HEK293 (cell line): Measurements from ENCODE around the gene TTC33.

Source experiments
- CTCF ChIA-PET: fragments of 350-600 bp; formaldehyde crosslinking; extraction: SDS; loops from one replicate; lab custom pipeline; 2021; ENCODE audit warnings: antibody characterized with exemption; lab: Yijun Ruan, JAX
- POLR2A ChIA-PET: fragments of 300-600 bp; formaldehyde crosslinking; extraction: SDS; loops from one replicate; lab custom pipeline; 2020; ENCODE audit warnings: antibody characterized with exemption, inconsistent platforms; lab: Yijun Ruan, JAX
- H3K27ac ChIP-seq: fragments of 200-500 bp; sonication (Bioruptor generic); 2 replicates; pipeline ENCODE4 v1.5.1; 2014; ENCODE audit warnings: low read depth, low read length, control low read depth, inconsistent platforms; ENCODE audit errors: extremely low read depth
- H3K36me3 ChIP-seq, 2 experiments: fragments of 200-500 bp in 1 of 2; sonication (Bioruptor generic) in 1 of 2; 1 replicate in 1 of 2; 2 replicates in 1 of 2; pipeline ENCODE4 v1.5.1; 2014 to 2017; ENCODE audit warnings: inconsistent platforms in 2 of 2, low read length in 2 of 2; ENCODE audit not compliant: control insufficient read depth in 2 of 2, insufficient read depth in 1 of 2
- H3K4me1 ChIP-seq: fragments of 200-500 bp; sonication (Bioruptor generic); 2 replicates; pipeline ENCODE4 v1.5.1; 2014; ENCODE audit warnings: mild to moderate bottlenecking, low read length, inconsistent platforms; ENCODE audit not compliant: control insufficient read depth, insufficient read depth
- H3K4me3 ChIP-seq: 2 replicates; pipeline ENCODE4 v1.5.1; 2011; ENCODE audit warnings: low read depth, mild to moderate bottlenecking, control low read depth, low read length, moderate library complexity
- H3K9me3 ChIP-seq: fragments of 200-500 bp; sonication (Bioruptor generic); 2 replicates; pipeline ENCODE4 v1.5.1; 2014; ENCODE audit warnings: low read depth, low read length, inconsistent platforms; ENCODE audit not compliant: control insufficient read depth, insufficient read depth
- FEZF1 ChIP-seq: fragments of 450-650 bp; formaldehyde crosslinking; IDR thresholded peaks from 2 replicates; pipeline ENCODE4 v1.5.1; 2016; ENCODE audit warnings: missing biosample characterization, missing genetic modification characterization
- SP2 ChIP-seq: fragments of 450-650 bp; formaldehyde crosslinking; IDR thresholded peaks from 2 replicates; pipeline ENCODE4 v1.5.1; 2016; ENCODE audit warnings: missing biosample characterization, missing genetic modification characterization
- TRIM28 ChIP-seq: IDR thresholded peaks from 2 replicates; pipeline ENCODE4 v1.6.1; 2011; ENCODE audit warnings: low read length, control low read depth, borderline replicate concordance
- TSHZ1 ChIP-seq: fragments of 450-650 bp; formaldehyde crosslinking; IDR thresholded peaks from 2 replicates; pipeline ENCODE4 v1.5.1; 2016; ENCODE audit warnings: missing biosample characterization, missing genetic modification characterization, borderline replicate concordance
- ZBTB20 ChIP-seq: fragments of 450-650 bp; formaldehyde crosslinking; IDR thresholded peaks from 2 replicates; pipeline ENCODE4 v1.5.1; 2016; ENCODE audit warnings: missing biosample characterization, missing genetic modification characterization
- ZNF112 ChIP-seq: fragments of 450-650 bp; formaldehyde crosslinking; IDR thresholded peaks from 2 replicates; pipeline ENCODE4 v1.5.0; 2017; ENCODE audit warnings: missing biosample characterization, missing genetic modification characterization
- ZNF184 ChIP-seq: fragments of 450-650 bp; IDR thresholded peaks from 2 replicates; pipeline ENCODE4 v1.5.1; 2018; ENCODE audit warnings: missing biosample characterization, mild to moderate bottlenecking, missing genetic modification characterization
- ZNF302 ChIP-seq: fragments of 450-650 bp; formaldehyde crosslinking; IDR thresholded peaks from 2 replicates; pipeline ENCODE4 v1.5.1; 2016; ENCODE audit warnings: missing biosample characterization, missing genetic modification characterization, low read depth
- ZNF335 ChIP-seq: fragments of 450-650 bp; formaldehyde crosslinking; conservative IDR thresholded peaks from 2 replicates; pipeline ENCODE4 v1.5.1; 2016; ENCODE audit warnings: missing biosample characterization, missing genetic modification characterization
- ZNF366 ChIP-seq: fragments of 450-650 bp; formaldehyde crosslinking; conservative IDR thresholded peaks from 2 replicates; pipeline ENCODE4 v1.5.1; 2016; ENCODE audit warnings: missing biosample characterization, missing genetic modification characterization
- ZNF518A ChIP-seq: fragments of 450-650 bp; formaldehyde crosslinking; conservative IDR thresholded peaks from 2 replicates; pipeline ENCODE4 v1.5.1; 2016; ENCODE audit warnings: low read depth, missing biosample characterization, missing genetic modification characterization
- ZNF596 ChIP-seq: fragments of 450-650 bp; IDR thresholded peaks from 2 replicates; pipeline ENCODE4 v1.5.0; 2018; ENCODE audit warnings: missing biosample characterization, mild to moderate bottlenecking, missing genetic modification characterization, moderate library complexity
- TF ChIP-seq, protein P1 (sequence below): fragments of 450-650 bp; formaldehyde crosslinking; IDR thresholded peaks from 2 replicates; pipeline ENCODE4 v1.5.1; 2016; ENCODE audit warnings: missing biosample characterization, missing genetic modification characterization, low read depth

Gene TTC33

DNA sequence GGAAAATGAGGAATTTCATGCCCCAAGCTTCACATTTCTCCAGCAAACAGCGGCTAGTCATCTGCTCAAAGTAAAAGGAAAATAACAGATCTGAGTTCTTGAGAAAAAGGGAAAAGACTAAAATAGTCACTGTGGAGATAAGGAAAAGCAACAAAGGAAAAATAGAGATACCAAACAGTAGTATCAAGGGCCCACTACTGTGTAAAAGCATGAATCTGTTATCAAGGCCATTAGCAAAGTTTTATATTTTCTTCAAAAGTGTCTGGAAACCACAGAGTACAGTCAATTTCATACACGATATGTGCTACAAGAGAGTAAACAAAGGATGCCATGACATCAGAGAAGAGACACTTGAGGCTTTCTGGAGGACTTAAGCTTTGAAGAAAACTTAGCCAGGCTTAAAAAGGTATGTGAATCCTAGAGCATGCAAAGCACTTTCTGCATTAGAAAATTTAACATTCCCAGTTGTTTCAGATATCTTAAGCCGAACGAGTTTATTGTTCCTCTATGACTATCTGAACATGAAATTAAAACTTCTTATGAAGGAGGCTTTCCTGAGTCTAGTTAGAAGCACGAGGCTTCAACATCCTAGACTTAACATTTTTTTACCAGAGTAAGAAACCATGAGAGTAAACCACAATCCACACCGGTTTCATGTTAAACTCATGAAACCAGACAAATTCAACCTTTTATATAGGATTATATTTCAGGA is 1.2 kb downstream of the TTC33 start (continued):
- TF ChIP-seq, protein P1, sequence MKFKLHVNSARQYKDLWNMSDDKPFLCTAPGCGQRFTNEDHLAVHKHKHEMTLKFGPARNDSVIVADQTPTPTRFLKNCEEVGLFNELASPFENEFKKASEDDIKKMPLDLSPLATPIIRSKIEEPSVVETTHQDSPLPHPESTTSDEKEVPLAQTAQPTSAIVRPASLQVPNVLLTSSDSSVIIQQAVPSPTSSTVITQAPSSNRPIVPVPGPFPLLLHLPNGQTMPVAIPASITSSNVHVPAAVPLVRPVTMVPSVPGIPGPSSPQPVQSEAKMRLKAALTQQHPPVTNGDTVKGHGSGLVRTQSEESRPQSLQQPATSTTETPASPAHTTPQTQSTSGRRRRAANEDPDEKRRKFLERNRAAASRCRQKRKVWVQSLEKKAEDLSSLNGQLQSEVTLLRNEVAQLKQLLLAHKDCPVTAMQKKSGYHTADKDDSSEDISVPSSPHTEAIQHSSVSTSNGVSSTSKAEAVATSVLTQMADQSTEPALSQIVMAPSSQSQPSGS (tag by site-specific recombination) = peak; percentile 33
- no peak for TF ChIP-seq SP2 (tag by site-specific recombination)
- TF ChIP-seq ZNF335 (tag by site-specific recombination) = no peak
- 0 out of 2 replicates have a peak, but pooled peaks have one; percentile 12 for TF ChIP-seq ZNF518A (tag by site-specific recombination)
- TF ChIP-seq FEZF1 (tag by site-specific recombination) = peak; percentile 50; the same call in 1 of the 2 replicates
- TF ChIP-seq ZBTB20 (tag by site-specific recombination) = no peak
- no peak for TF ChIP-seq ZNF596 (tag by site-specific recombination)
- peak; percentile 56; the same call in 1 of the 2 replicates for TF ChIP-seq ZNF366 (tag by site-specific recombination)
- TF ChIP-seq TSHZ1 = 0 out of 2 replicates have a peak, but pooled peaks have one; percentile 20
- TF ChIP-seq, all 188 proteins: peak for 12

DNA sequence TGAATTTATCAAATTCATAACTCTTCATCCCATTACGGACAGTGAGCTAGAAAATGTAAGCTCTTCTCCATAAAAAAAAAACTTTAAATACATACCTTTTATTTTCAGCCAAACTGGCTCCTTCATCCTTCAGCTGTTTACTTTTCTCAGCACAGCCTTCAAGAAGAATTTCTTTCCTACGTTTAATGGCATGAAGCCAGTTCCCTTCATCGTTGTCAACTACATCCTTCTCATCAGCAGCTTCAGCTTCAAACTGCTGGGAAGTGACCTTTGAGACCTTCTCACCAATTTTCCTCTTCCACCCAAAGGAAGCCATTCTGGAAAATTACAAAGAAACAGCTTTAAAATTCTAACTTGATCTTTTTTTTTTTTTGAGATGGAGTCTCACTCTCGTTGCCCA is 9.1 kb downstream of the TTC33 start:
- POLR2A ChIA-PET = no interaction called here
- H3K4me3 ChIP-seq = no peak overlapping the region
- H3K9me3 ChIP-seq = no peaks in the 10 kb centered on the region
- H3K27ac ChIP-seq = no peak overlapping the region
- CTCF ChIA-PET = interaction anchor here (1.3 to 2.0 kb wide), 3 partner anchors 8 to 51 kb away, joined by 4 to 8 read pairs (median 5); partner anchors contain the start of gene PRKAA1
- TF ChIP-seq TRIM28 (no peak), ZNF184 (tag by site-specific recombination) (no peak)
- TF ChIP-seq, all 188 proteins: peak for 0
- H3K4me1 ChIP-seq = peaks cover 2% of the 10 kb centered on the region; the same call in 1 of the 2 replicates
- H3K36me3 ChIP-seq = peaks cover 3 to 25% of the 10 kb centered on the region in 2 experiments

- peaks cover 2% of the 10 kb centered on the region; the same call in 1 of the 2 replicates for H3K4me1 ChIP-seq
- peaks cover 19 to 36% of the 10 kb centered on the region in 2 experiments for H3K36me3 ChIP-seq
- H3K27ac ChIP-seq = no peak overlapping the region
- no peaks in the 10 kb centered on the region for H3K9me3 ChIP-seq
- CTCF ChIA-PET = interaction anchor here (0.6 to 1.0 kb wide), 4 partner anchors 9 to 135 kb away, joined by 3 to 5 read pairs (median 3); no protein-coding TSS in a partner anchor
- H3K4me3 ChIP-seq = no peak overlapping the region
- TF ChIP-seq SP2 (tag by site-specific recombination) (no peak), ZNF302 (no peak), ZNF112 (no peak)
- POLR2A ChIA-PET = no interaction called here
Measured at GRCh38 chr5:40743771-40744170, 12.0 kb downstream of the TTC33 start.
